Measurements from ENCODE around the gene AKAP8.

AKAP8 gene

DNA sequence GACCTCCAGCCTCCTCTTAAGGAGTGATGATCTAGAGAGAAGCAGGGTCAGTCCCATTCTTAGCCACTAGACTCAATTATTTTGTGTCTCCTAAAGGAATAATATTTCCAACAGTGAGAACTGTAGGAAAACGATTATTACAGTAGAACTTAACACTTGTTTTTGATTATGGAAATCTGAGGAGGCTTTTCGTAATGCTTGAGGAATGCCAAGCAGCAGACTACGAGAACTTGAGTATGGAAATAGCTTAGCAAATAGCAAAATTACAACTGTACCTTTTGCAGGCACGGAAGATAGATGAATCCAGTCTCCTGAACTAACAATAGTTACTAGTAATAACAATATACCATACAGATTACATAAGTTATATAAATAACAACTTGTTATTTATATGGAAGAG is 59.5 kb downstream of the AKAP8 start:
- Histone ChIP-seq H3K9me3 (ENCODE audit: insufficient read depth, low read depth, low read length) (no peaks in the 10 kb centered on the region), H2AFZ (ENCODE audit: low read length) (no peak overlapping the region), H4K20me1 (ENCODE audit: insufficient read depth, low read length, poor library complexity, severe bottlenecking) (peaks cover 93% of the 10 kb centered on the region), H3K27me3 (ENCODE audit: insufficient read depth, low read length, poor library complexity, severe bottlenecking) (no peaks in the 10 kb centered on the region), H3K9me2 (replicated peaks; ENCODE audit: low read depth, low read length) (no peaks in the 10 kb centered on the region), H3K4me1 (ENCODE audit: insufficient read depth, low read length, poor library complexity, severe bottlenecking) (peaks cover 18% of the 10 kb centered on the region), H3F3A (ENCODE audit: low read depth) (no peaks in the 10 kb centered on the region), H3K79me2 (ENCODE audit: insufficient read depth, low read length) (peaks cover 99% of the 10 kb centered on the region), H3K36me3 (ENCODE audit: insufficient read depth, low read length) (no peaks in the 10 kb centered on the region), H3K9ac (ENCODE audit: low read depth, low read length, poor library complexity, severe bottlenecking) (no peak overlapping the region), H3K4me3 (ENCODE audit: low read length, poor library complexity, severe bottlenecking) (no peak overlapping the region), H3K4me2 (ENCODE audit: low read depth, low read length, poor library complexity, severe bottlenecking) (no peak overlapping the region)
- no peak for TF ChIP-seq EZH2phosphoT487 (IDR thresholded peaks at IDR 0.05; ENCODE audit: borderline replicate concordance)
- TF ChIP-seq, protein P1, sequence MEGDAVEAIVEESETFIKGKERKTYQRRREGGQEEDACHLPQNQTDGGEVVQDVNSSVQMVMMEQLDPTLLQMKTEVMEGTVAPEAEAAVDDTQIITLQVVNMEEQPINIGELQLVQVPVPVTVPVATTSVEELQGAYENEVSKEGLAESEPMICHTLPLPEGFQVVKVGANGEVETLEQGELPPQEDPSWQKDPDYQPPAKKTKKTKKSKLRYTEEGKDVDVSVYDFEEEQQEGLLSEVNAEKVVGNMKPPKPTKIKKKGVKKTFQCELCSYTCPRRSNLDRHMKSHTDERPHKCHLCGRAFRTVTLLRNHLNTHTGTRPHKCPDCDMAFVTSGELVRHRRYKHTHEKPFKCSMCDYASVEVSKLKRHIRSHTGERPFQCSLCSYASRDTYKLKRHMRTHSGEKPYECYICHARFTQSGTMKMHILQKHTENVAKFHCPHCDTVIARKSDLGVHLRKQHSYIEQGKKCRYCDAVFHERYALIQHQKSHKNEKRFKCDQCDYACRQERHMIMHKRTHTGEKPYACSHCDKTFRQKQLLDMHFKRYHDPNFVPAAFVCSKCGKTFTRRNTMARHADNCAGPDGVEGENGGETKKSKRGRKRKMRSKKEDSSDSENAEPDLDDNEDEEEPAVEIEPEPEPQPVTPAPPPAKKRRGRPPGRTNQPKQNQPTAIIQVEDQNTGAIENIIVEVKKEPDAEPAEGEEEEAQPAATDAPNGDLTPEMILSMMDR (conservative IDR thresholded peaks at IDR 0.05; ENCODE audit: low read length), result no peak

DNA sequence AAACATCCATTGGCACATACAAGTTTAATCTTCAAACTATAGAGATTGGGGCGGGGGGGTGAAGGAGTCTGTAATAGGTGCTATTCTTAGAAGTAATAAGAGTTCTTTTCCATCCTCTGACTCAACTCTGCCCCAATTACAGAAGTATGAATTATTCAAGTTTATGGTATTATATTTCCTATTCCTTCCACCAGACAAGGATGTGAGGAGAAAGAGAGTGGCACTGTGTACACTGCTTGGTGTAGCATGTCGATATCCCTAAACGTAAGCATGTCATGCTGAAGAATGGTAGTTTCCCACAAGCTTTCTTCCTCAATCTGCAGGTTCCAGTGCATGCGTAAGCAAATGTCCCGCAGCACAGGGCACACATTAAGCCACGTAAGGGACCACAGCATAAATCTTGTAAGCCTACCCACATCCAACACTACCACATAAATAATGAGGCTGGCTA is 61.3 kb downstream of the AKAP8 start:
- Histone ChIP-seq H3K9ac (ENCODE audit: low read depth, low read length, poor library complexity, severe bottlenecking) (no peak overlapping the region), H3K4me1 (ENCODE audit: insufficient read depth, low read length, poor library complexity, severe bottlenecking) (peaks cover 8% of the 10 kb centered on the region), H3K36me3 (ENCODE audit: insufficient read depth, low read length) (0 out of 2 replicates have a peak, but pooled peaks cover 4% of the 10 kb centered on the region), H3K4me3 (ENCODE audit: low read length, poor library complexity, severe bottlenecking) (no peak overlapping the region), H3F3A (ENCODE audit: low read depth) (no peaks in the 10 kb centered on the region), H2AFZ (ENCODE audit: low read length) (no peak overlapping the region), H4K20me1 (ENCODE audit: insufficient read depth, low read length, poor library complexity, severe bottlenecking) (peaks cover 92% of the 10 kb centered on the region), H3K9me3 (ENCODE audit: insufficient read depth, low read depth, low read length) (no peaks in the 10 kb centered on the region), H3K4me2 (ENCODE audit: low read depth, low read length, poor library complexity, severe bottlenecking) (no peak overlapping the region), H3K9me2 (replicated peaks; ENCODE audit: low read depth, low read length) (no peaks in the 10 kb centered on the region), H3K79me2 (ENCODE audit: insufficient read depth, low read length) (peaks cover 99% of the 10 kb centered on the region), H3K27me3 (ENCODE audit: insufficient read depth, low read length, poor library complexity, severe bottlenecking) (no peaks in the 10 kb centered on the region)
- TF ChIP-seq, protein P1 (conservative IDR thresholded peaks at IDR 0.05; ENCODE audit: low read length), result no peak
- TF ChIP-seq EZH2phosphoT487 (IDR thresholded peaks at IDR 0.05; ENCODE audit: borderline replicate concordance), result no peak

DNA sequence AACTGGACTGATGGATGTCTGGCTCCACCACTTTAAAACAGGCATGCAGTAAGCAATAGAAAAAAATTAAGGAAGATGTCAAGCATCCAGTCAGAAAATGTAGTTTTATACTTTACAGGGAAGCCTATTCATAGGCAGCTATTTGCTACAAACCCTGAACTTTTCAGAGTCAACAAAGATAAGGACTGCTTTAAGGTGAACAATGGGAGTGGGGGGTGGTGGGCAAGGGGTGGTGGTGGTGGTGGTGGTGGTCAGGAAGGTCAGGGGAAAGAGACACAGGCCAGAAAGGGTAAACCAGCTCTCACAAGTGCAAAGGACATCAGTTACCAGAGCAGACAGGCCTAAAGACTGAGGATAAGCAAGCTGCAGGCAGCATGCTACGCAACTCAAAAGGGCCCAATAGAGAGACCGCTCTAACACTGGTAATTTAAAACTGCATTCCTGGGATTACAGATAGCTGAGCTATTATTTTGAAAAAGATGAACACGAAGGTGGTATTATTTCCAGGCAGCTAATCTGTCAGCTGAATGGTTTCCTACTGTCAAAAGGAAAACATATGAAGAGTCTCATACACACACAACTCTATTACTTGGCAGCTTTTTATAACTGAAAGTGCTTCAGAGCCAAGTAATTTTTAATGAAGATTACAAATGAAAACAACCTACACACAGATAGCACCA is 62.1 kb downstream of the AKAP8 start:
- H3K9me2 ChIP-seq (replicated peaks; ENCODE audit: low read depth, low read length), result no peaks in the 10 kb centered on the region
- H3K9ac ChIP-seq (ENCODE audit: low read depth, low read length, poor library complexity, severe bottlenecking), result no peak overlapping the region
- no peaks in the 10 kb centered on the region for H3K27me3 ChIP-seq (ENCODE audit: insufficient read depth, low read length, poor library complexity, severe bottlenecking)
- H3K4me1 ChIP-seq (ENCODE audit: insufficient read depth, low read length, poor library complexity, severe bottlenecking), result peaks cover 8% of the 10 kb centered on the region
- H3F3A ChIP-seq (ENCODE audit: low read depth), result no peaks in the 10 kb centered on the region
- no peak overlapping the region for H3K4me2 ChIP-seq (ENCODE audit: low read depth, low read length, poor library complexity, severe bottlenecking)
- TF ChIP-seq EZH2phosphoT487 (IDR thresholded peaks at IDR 0.05; ENCODE audit: borderline replicate concordance), result no peak
- TF ChIP-seq, protein P1 (conservative IDR thresholded peaks at IDR 0.05; ENCODE audit: low read length), result no peak
- H3K4me3 ChIP-seq (ENCODE audit: low read length, poor library complexity, severe bottlenecking), result no peak overlapping the region
- peaks cover 94% of the 10 kb centered on the region for H4K20me1 ChIP-seq (ENCODE audit: insufficient read depth, low read length, poor library complexity, severe bottlenecking)
- no peak overlapping the region for H2AFZ ChIP-seq (ENCODE audit: low read length)
- H3K36me3 ChIP-seq (ENCODE audit: insufficient read depth, low read length), result 0 out of 2 replicates have a peak, but pooled peaks cover 4% of the 10 kb centered on the region
- no peaks in the 10 kb centered on the region for H3K9me3 ChIP-seq (ENCODE audit: insufficient read depth, low read depth, low read length)
- peaks cover 99% of the 10 kb centered on the region for H3K79me2 ChIP-seq (ENCODE audit: insufficient read depth, low read length)

Data from Loucy (cell line).